Neural progenitor cell (in vitro differentiated cells): ENCODE measurements around the gene POMT2. TPM values are rescaled to one million over a fixed set of nuclear protein-coding genes. Genes with fewer than 3 reads are reported as not detected.

ENCODE experiments used
- DNase-seq: peaks from one replicate; pipeline ENCODE4 v3.0.0-alpha.2; 2016; ENCODE audit warnings: low spot score
- H2AFZ ChIP-seq: fragments of 200-600 bp; sonication (generic); replicated peaks from 2 replicates; pipeline ENCODE4 v1.6.1; 2016; ENCODE audit warnings: antibody characterized with exemption
- H3F3A ChIP-seq: fragments of 200-600 bp; sonication (generic); 2 replicates; pipeline ENCODE4 v1.6.1; 2016; ENCODE audit warnings: antibody characterized with exemption, low read depth
- H3K27ac ChIP-seq: fragments of 200-600 bp; sonication (generic); 2 replicates; pipeline ENCODE4 v1.5.1; 2016; ENCODE audit warnings: mild to moderate bottlenecking
- H3K27me3 ChIP-seq: fragments of 200-600 bp; sonication (generic); 2 replicates; pipeline ENCODE4 v1.6.1; 2016; ENCODE audit warnings: mild to moderate bottlenecking, moderate library complexity
- H3K36me3 ChIP-seq: fragments of 200-600 bp; sonication (generic); 2 replicates; pipeline ENCODE4 v1.5.1; 2016
- H3K4me1 ChIP-seq: fragments of 200-600 bp; sonication (generic); 2 replicates; pipeline ENCODE4 v1.6.1; 2016; ENCODE audit warnings: mixed run types
- H3K4me2 ChIP-seq: fragments of 200-600 bp; sonication (generic); 2 replicates; pipeline ENCODE4 v1.6.1; 2016
- H3K4me3 ChIP-seq: fragments of 200-600 bp; sonication (generic); 2 replicates; pipeline ENCODE4 v1.5.1; 2016
- H3K79me2 ChIP-seq: fragments of 200-600 bp; sonication (generic); 2 replicates; pipeline ENCODE4 v1.6.1; 2016; ENCODE audit warnings: low read depth
- H3K9ac ChIP-seq: fragments of 200-600 bp; sonication (generic); 2 replicates; pipeline ENCODE4 v1.6.1; 2016
- H3K9me3 ChIP-seq: fragments of 200-600 bp; sonication (generic); 2 replicates; pipeline ENCODE4 v1.5.1; 2016; ENCODE audit warnings: low read depth
- H4K20me1 ChIP-seq: fragments of 200-600 bp; sonication (generic); 2 replicates; pipeline ENCODE4 v1.6.1; 2016; ENCODE audit warnings: low read depth
- H3K27ac Mint-ChIP-seq: 3 replicates; pipeline ENCODE4 v1.8.0; 2021; ENCODE audit warnings: mixed read lengths
- H3K27me3 Mint-ChIP-seq: 2 replicates; pipeline ENCODE4 v1.8.0; 2022; ENCODE audit warnings: low read depth, mild to moderate bottlenecking, inconsistent platforms, moderate library complexity, mixed read lengths; ENCODE audit not compliant: insufficient read depth
- H3K36me3 Mint-ChIP-seq: 3 replicates; pipeline ENCODE4 v1.8.0; 2021; ENCODE audit warnings: mixed read lengths
- H3K4me1 Mint-ChIP-seq: 3 replicates; pipeline ENCODE4 v1.8.0; 2021; ENCODE audit warnings: mixed read lengths
- H3K4me3 Mint-ChIP-seq: 3 replicates; pipeline ENCODE4 v1.8.0; 2021; ENCODE audit warnings: mild to moderate bottlenecking, moderate library complexity, mixed read lengths
- H3K9me3 Mint-ChIP-seq: 3 replicates; pipeline ENCODE4 v1.8.0; 2020; ENCODE audit warnings: mixed read lengths
- CTCF ChIP-seq: fragments of 200-600 bp; sonication (generic); IDR thresholded peaks from 2 replicates; pipeline ENCODE4 v1.5.1; 2017; ENCODE audit warnings: antibody characterized with exemption, mild to moderate bottlenecking
- EZH2 ChIP-seq: fragments of 200-600 bp; sonication (generic); IDR thresholded peaks from 2 replicates; pipeline ENCODE4 v1.6.1; 2017; ENCODE audit warnings: antibody characterized with exemption, mild to moderate bottlenecking, moderate library complexity
- EZH2phosphoT487 ChIP-seq: fragments of 200-600 bp; sonication (generic); IDR thresholded peaks from 2 replicates; pipeline ENCODE4 v1.6.1; 2017; ENCODE audit warnings: antibody characterized with exemption
- total RNA-seq: library from RNA; depleted of rRNA; stranded (reverse); fragments of >200 nt; gene quantifications from 2 replicates; pipeline ENCODE4 v1.2.3, GENCODE V29; 2015; ENCODE audit warnings: low replicate concordance

POMT2 gene
- total RNA-seq, 1 donor from 2014 or later = 6.2 TPM

- Mint-ChIP-seq H3K4me3 (no peak overlapping the region), H3K36me3 (peaks cover 17% of the 10 kb centered on the region), H3K27me3 (no peaks in the 10 kb centered on the region), H3K9me3 (no peaks in the 10 kb centered on the region), H3K4me1 (peaks cover 2% of the 10 kb centered on the region), H3K27ac (no peak overlapping the region)
- Histone ChIP-seq H3K9me3 (no peaks in the 10 kb centered on the region), H3K79me2 (no peaks in the 10 kb centered on the region), H3K27ac (no peak overlapping the region), H3K4me3 (no peak overlapping the region), H4K20me1 (peaks cover 4% of the 10 kb centered on the region), H3K4me1 (no peaks in the 10 kb centered on the region), H3K4me2 (no peak overlapping the region), H3K36me3 (no peaks in the 10 kb centered on the region), H2AFZ (no peak overlapping the region), H3K9ac (no peak overlapping the region), H3K27me3 (no peaks in the 10 kb centered on the region), H3F3A (peaks cover 3% of the 10 kb centered on the region)
- TF ChIP-seq CTCF (peak; percentile 33), EZH2phosphoT487 (no peak), EZH2 (no peak)
- no peak for DNase-seq
These were observed 30.0 kb downstream of the POMT2 start for GRCh38 chr14:77290705-77291104.

- Histone ChIP-seq H2AFZ (no peak overlapping the region), H3K36me3 (no peaks in the 10 kb centered on the region), H3K9ac (no peak overlapping the region), H3K27me3 (no peaks in the 10 kb centered on the region), H3F3A (peaks cover 2% of the 10 kb centered on the region), H3K4me3 (no peak overlapping the region), H3K27ac (no peak overlapping the region), H3K9me3 (no peaks in the 10 kb centered on the region), H3K79me2 (no peaks in the 10 kb centered on the region), H4K20me1 (peaks cover 4% of the 10 kb centered on the region), H3K4me2 (no peak overlapping the region), H3K4me1 (no peaks in the 10 kb centered on the region)
- H3K27me3 Mint-ChIP-seq = no peaks in the 10 kb centered on the region
- no peak overlapping the region for H3K27ac Mint-ChIP-seq
- no peak for DNase-seq
- no peaks in the 10 kb centered on the region for H3K9me3 Mint-ChIP-seq
- peaks cover 30% of the 10 kb centered on the region for H3K36me3 Mint-ChIP-seq
- TF ChIP-seq CTCF = no peak
- TF ChIP-seq EZH2phosphoT487 = no peak
- no peak for TF ChIP-seq EZH2
- peaks cover 13% of the 10 kb centered on the region for H3K4me1 Mint-ChIP-seq
- H3K4me3 Mint-ChIP-seq = no peak overlapping the region
These were observed 34.1 kb downstream of the POMT2 start for GRCh38 chr14:77286576-77286975.

GRCh38 chr14:77284466-77284865, 36.2 kb downstream of the POMT2 start:
- Histone ChIP-seq H3K79me2 (no peaks in the 10 kb centered on the region), H2AFZ (no peak overlapping the region), H3K4me2 (no peak overlapping the region), H3K9ac (no peak overlapping the region), H3K36me3 (no peaks in the 10 kb centered on the region), H3F3A (no peaks in the 10 kb centered on the region), H3K4me1 (no peaks in the 10 kb centered on the region), H3K27ac (no peak overlapping the region), H4K20me1 (peaks cover 4% of the 10 kb centered on the region), H3K9me3 (no peaks in the 10 kb centered on the region), H3K27me3 (no peaks in the 10 kb centered on the region), H3K4me3 (no peak overlapping the region)
- Mint-ChIP-seq H3K27me3 (peaks cover 2% of the 10 kb centered on the region), H3K4me1 (peaks cover 21% of the 10 kb centered on the region), H3K36me3 (peaks cover 32% of the 10 kb centered on the region), H3K4me3 (no peak overlapping the region), H3K9me3 (no peaks in the 10 kb centered on the region), H3K27ac (no peak overlapping the region)
- DNase-seq = no peak
- no peak for TF ChIP-seq CTCF
- TF ChIP-seq EZH2 = no peak
- no peak for TF ChIP-seq EZH2phosphoT487
